Umbilical cord (tissue), 2 donors: ENCODE data around the gene B4GALNT3. TPM values are rescaled to one million over a fixed set of nuclear protein-coding genes. Genes with fewer than 3 reads are reported as not detected.
A peak's percentile ranks its signal among the peaks of the same experiment; 100 is the strongest.

Experiments used
- DNase-seq: peaks from one replicate; pipeline ENCODE4 v3.0.0-alpha.2; 2015; ENCODE audit warnings: low spot score
- total RNA-seq: library from RNA; depleted of rRNA; stranded (reverse); fragments of >200 nt; gene quantifications from one replicate; pipeline ENCODE4 v1.2.3, GENCODE V29; 2014; ENCODE audit warnings: low replicate concordance; ENCODE audit not compliant: insufficient read depth

B4GALNT3 gene
- total RNA-seq, 1 donor from 2014 or later, result 6.7 TPM

GRCh38 chr12:467591-467990 is 7.9 kb downstream of the B4GALNT3 start:
- DNase-seq, result no peak

GRCh38 chr12:468671-469389 is 9.1 kb downstream of the B4GALNT3 start:
- DNase-seq, result no peak

DNA sequence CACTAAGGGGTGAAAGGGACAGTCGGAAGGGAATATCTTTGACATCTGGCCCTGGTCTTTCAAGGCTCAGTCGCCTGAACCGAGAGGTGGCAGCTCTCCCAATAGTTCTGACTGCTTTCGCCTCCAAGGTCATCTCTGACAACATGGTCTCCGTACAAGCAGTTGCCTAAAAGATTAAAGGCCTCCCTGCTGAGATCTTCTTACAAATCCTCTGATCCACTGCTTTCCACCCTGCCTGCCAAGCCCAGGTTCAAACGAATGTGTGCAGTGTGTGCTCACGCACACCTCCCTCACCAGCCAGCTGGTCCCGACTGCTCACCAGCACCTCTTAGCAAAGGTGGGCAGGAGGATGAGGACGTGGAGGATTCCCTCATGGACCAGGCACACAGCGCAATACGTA is 10.4 kb downstream of the B4GALNT3 start:
- DNase-seq, result no peak

- DNase-seq, result no peak
Observed at GRCh38 chr12:473198-473597, 13.5 kb downstream of the B4GALNT3 start.

DNA sequence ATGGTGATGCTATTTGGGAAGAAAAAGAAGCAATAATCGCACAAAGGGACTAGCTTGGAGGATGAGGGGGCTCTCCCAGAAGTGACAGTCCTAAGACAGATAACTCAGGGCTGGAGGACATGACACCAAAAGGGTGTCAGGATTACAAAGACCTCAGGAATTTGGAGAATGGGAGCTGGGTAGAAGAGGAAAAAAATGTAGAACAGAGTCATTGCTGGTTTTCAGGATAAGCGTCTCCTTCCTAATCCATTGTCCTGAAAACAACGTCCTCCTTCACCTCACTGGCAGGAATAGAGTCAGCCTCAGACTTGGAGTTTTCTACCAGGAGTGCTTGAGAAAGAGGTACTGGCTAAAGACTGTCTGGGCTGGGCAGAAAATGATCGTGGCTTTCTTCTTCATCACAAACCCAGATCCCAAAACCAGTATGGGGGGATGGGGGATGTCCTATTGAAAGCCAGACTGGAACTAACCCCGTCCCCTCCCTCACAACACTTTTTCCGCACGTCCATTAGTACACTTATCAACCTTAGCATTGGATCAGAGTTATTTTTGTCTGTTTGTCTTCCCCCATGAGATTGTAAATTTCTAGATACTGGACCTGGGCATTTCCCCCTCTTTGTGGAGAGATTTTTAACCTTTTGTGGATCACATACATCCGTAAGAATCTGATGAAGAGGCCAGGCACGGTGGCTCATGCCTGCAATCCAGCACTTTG is 14.3 kb downstream of the B4GALNT3 start:
- no peak for DNase-seq

- no peak for DNase-seq
Observed at GRCh38 chr12:475286-475685, 15.5 kb downstream of the B4GALNT3 start.

DNA sequence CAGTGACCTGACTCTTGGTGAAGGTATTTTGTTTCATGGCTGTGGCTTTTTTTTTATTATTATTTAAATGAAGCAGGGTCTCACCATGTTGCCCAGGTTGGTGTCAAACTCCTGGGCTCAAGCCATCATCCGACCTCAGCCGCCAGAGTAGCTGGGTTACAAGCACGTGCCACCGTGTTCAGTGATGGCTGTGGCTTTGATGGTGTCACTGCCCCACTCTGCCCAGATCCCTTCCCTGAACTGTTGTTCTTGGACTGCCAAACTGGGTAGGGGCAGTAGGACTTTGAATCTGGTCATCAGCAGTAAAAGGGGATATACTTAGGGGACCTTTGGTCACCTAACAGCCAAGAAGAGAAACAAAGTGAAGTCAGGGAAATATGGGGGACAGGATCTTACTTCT is 19.4 kb downstream of the B4GALNT3 start:
- no peak for DNase-seq

DNA sequence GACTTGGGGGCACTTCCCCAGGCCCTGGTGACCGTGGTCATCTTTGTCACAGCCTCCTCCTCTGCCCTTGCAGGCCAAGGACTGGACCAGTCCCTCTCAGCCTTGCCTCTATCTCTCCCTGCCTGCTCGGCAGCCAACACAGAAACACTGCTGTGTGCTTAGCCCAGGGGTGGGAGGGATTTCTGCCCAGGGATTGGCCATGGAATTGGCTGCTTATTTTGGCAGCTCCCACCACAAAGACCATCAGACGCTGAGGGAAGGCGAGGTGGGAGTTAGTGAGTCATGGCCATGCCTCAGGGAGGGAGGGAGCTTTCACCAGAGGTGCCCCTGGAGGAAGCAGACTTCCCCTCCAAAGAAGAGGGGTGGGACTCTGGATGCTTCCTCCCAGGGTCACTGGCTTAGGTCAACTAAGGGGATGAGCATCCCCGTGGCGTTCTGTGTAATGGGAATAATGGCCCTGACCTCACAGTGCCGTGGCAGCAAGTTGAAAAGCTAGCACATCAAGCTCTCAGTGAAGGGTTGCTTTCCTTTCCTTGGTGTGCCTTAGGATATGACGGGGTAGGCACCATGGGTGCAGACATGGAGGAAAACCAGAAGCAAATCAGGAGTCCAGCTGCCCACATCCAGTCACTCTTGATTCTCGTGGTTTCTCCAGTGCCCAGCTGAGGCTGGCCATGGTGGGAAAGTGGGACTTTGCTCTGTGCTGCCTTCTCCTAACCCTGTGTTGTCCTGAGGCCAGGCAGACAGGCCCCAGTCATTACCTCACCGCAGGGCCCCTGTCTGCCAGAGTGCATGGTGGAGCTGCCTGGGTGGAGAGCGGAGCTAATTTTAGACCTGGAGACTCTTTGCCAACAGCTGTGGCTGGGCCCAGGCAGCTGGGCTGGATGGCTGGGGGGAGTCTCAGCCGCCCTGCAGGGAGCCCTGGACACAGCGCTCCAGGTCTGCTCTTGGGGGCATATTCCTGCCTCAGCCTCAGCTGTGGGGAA is 21.4 kb downstream of the B4GALNT3 start:
- DNase-seq, result peak; percentile 68

GRCh38 chr12:482061-482460 is 22.3 kb downstream of the B4GALNT3 start:
- no peak for DNase-seq

DNA sequence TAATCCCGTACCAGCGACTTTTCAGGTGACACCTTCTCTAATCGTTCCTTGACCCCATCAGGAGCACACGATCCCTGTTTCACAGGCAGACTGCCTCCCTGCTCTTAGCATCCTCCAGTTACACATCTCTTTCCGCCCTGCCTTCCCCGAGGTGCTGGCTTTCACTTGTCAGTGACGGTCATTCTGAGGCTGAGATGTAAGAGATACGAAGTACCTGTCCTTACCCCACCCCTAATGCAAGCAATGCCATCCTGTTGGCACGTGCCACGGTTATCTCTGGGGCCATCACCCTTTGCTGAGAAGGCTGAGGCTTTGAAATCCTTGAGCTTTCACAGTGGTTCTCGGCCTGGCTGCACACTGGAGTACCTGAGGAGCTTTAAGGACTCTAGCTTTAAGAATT is 24.4 kb downstream of the B4GALNT3 start:
- no peak for DNase-seq

GRCh38 chr12:490260-490659 is 30.5 kb downstream of the B4GALNT3 start:
- DNase-seq, result no peak

- DNase-seq, result no peak
Observed at GRCh38 chr12:495466-495865, 35.7 kb downstream of the B4GALNT3 start.

- no peak for DNase-seq
Observed at GRCh38 chr12:496736-497135, 37.0 kb downstream of the B4GALNT3 start.

- no peak for DNase-seq
Observed at GRCh38 chr12:497501-498160, 37.9 kb downstream of the B4GALNT3 start.

DNA sequence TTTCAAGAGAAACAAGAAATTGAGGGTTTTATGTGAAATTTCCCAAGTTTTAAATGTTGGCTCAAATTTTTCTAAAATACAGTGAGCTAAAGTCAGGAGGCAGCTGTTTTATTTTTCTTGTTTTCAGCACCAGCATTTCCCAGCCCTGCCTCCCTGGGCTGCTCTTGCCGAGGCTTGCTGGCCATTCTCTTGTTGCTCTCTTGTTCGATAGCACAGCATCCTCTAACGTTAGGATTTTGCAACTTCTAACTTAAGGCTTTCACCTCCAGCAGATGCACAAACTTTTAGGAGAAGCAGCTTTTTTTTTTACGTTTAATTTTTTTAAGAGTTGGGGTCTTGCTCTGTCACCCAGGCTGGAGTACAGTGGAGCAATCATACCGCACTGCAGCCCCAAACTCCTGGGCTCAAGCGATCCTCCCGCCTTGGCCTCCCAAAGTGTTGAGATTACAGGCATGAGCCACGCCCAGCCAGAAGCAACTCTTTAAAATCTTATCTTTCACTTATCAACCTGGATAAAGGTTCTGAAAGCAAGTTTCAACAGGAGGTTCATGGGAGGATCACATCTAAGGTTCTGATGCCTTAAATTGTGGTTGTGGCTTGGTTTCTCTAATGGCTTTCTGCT is 40.2 kb downstream of the B4GALNT3 start:
- DNase-seq, result no peak

DNA sequence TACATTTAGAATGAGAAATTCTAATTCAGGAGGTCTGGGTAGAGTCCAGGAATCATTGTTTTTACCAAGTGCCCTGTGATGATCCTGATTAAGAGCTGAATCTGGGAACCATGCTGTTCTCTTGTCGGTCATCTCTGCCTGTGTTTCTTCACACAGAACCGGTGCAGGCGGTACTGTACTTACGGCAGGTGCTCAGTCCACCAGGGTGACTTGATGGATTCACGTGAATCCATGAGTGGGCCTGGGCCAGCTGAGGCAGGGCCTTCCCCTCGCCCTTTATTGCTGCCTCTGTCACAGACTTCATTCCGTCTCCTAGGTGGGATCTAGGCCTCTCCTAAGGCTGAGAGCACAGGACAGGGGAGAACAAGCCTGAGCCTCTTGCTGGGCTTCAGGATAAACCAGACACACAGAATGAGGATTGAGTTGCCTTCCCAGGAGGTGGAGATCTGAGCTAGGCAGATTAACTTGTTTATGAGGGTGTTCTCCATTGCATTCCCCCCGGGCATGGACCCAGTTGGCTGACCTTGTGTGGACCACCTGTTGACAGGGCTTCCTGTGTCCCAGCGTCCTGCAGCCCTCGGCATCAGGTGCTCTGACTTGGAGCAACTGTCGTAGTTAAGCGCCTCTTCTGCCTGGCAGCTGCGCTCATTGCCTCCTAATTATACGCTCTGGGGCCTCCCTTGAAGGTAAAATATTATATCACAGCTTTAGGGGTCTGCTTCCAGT is 42.1 kb downstream of the B4GALNT3 start:
- DNase-seq, result no peak

DNA sequence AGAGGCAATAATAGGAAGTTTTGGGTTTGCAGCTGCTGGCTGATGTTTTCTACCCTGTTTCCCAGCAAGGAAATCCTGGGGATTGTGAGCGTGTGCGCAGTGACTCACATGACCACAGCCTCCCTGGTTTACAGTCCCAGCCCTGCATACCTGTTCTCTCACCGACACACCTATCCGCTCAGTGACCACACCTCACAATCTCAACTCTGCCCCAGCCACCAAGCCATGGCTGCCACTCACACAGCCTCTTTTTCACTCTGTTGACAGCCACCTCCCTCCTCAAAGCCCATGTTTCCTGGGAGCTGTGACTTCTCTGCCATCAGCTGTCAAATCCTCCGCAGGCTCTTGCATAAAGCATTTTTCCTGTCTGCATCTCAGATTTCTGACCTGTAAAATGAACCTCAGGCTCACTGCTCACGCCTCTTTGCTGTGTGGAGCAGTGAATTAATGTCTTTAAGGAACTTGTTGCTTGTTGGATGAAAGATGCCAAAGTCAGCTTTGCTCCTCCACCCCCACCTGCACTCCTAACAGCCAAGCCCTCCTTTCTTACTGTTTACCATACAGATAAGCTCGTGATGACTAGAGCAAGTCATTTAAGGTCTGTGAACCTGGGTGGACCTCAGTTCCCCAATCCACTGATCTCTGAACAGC is 43.5 kb downstream of the B4GALNT3 start:
- peak; percentile 44 for DNase-seq

DNA sequence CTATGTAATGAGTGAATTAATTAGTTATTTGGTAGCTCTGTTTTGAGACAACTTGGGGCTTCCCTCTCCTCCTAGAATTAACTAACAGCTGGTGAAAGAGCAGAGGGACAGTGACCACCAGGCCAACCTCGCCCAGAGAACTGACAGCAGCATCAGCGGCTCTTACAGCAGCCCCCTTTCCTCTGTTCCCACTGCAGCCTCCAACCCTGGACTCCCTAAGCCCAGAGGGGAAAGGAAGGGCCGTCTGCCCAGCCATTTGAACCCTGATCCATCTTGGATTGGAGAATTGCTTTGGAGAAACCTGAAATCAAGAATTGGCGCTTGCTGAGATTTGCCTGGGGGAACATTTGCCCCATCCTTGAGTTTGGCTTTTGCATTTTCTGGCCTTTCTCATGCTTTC is 45.5 kb downstream of the B4GALNT3 start:
- DNase-seq, result no peak

GRCh38 chr12:507391-507796 is 47.7 kb downstream of the B4GALNT3 start:
- DNase-seq, result no peak

GRCh38 chr12:508145-508544 is 48.4 kb downstream of the B4GALNT3 start:
- DNase-seq, result no peak
